ENCODE data around the gene IRAK2.
A peak's percentile ranks its signal among the peaks of the same experiment; 100 is the strongest.
"Not testable (repeated sequence)": the region's sequence is repeated elsewhere in the genome, so short reads cannot be mapped to it uniquely, and the experiment has no call there.

IRAK2 gene

DNA sequence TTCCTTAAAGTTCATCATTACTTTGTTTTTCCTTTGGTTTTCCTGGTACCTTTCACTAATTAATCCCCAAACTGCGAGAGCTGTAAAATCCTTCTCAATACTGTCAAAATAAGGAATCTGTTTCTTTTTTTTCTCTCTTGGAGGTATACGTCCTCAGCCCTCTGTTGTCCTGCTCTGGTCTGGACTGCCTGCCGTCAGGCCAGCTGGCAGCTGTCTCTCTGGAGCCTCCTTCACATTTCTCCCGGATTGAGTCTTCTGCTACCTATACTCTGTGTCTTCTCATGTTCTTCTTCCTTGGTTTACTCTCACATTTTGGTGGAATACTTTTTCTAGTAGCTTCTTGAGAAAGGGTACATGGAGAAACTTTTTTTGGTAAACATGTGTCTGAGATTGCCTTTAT lies 97.3 kb downstream of the IRAK2 start:
- DNase-seq (ENCODE audit: extremely low spot score): no peak
- no peak for TF ChIP-seq CTCF (IDR thresholded peaks at IDR 0.05; ENCODE audit: control extremely low read depth, extremely low read depth, low read depth, missing control alignments)
- ChIA-PET POLR2A (interaction anchor here (0.5 to 1.9 kb wide), 2 partner anchors 12 to 14 kb away, joined by 4 read pairs; partner anchors contain the start of gene TATDN2), CTCF (interaction anchor here (1.0 to 2.5 kb wide), 5 partner anchors 8 to 25 kb away, joined by 4 to 11 read pairs (median 5); partner anchors contain the start of gene TATDN2)

DNA sequence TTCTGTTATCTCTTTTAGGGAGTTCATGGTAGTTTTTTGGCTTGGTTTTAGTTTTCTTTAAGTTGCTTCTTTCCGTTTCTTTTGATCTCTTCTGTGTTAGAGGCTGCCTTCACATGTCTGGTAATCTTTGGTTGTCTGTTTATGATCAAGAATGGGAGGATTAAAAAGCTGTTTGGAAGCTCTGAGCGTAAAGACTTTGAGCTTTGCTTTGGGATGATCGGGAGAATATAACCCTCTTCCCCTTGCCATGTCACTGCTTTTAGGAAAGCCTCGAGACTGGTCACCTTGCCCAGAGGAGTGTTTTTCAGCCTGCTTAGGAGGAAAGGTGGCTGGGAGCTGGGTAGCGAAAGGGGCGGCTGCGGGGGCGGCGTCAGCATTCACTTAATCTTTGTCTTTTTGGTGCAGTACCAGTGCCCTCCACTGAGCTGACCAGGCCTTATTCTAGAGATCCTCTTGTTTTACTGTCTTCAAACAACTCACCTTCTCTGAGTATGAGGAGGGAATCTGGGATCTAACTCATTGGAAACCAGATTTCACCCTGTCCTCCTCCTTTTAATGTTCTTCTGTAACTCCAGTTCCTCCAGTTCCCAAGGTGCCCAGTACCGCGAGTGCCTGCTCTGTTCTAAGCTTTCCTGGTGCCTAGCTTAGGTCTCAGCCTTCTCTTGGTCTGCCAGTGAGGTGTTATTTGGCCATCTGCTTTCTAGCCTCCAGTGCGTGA lies 99.1 kb downstream of the IRAK2 start:
- peak; percentile 16 for TF ChIP-seq CTCF (IDR thresholded peaks at IDR 0.05; ENCODE audit: control extremely low read depth, extremely low read depth, low read depth, missing control alignments)
- POLR2A ChIA-PET: interaction anchor here (1.9 kb wide), 1 partner anchor 16 kb away, joined by 4 read pairs; the partner anchor contains the start of gene TATDN2

GRCh38 chr3:10265833-10266232 lies 101.1 kb downstream of the IRAK2 start:
- TF ChIP-seq CTCF (IDR thresholded peaks at IDR 0.05; ENCODE audit: control extremely low read depth, extremely low read depth, low read depth, missing control alignments): no peak
- ChIA-PET CTCF (interaction anchor here (1.0 to 1.3 kb wide), 4 partner anchors 8 to 25 kb away, joined by 3 to 5 read pairs (median 3); no protein-coding TSS in a partner anchor), POLR2A (no interaction called here)

More for the DNA sequence above, 99.1 kb downstream of the IRAK2 start:
- DNase-seq (ENCODE audit: extremely low spot score): no peak
- CTCF ChIA-PET: interaction anchor here (0.7 to 2.5 kb wide), 17 partner anchors 9 to 531 kb away, joined by 3 to 11 read pairs (median 3); partner anchors contain the start of genes GHRL and TATDN2

DNA sequence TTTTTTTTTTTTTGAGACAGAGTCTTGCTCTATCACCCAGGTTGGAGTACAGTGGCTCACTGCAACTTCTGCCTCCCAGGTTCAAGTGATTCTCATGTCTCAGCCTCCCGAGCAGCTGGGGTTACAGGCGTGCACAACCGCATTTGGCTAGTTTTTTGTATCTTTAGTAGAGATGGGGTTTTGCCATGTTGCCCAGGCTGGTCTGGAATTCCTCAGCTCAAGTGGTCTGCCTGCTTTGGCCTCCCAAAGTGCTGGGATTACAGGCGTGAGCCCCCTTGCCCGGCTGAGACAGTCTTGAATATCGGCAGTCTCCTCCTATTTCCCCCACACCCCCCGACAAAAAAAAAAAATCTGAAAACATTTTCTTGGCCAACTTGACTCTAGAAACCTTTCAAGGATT lies 102.2 kb downstream of the IRAK2 start:
- POLR2A ChIA-PET; DNase-seq (ENCODE audit: extremely low spot score); CTCF ChIA-PET: not testable (repeated sequence)

More at GRCh38 chr3:10265833-10266232, 101.1 kb downstream of the IRAK2 start:
- no peak for DNase-seq (ENCODE audit: extremely low spot score)

GRCh38 chr3:10268116-10268515 lies 103.4 kb downstream of the IRAK2 start:
- no peak for DNase-seq (ENCODE audit: extremely low spot score)
- no peak for TF ChIP-seq CTCF (IDR thresholded peaks at IDR 0.05; ENCODE audit: control extremely low read depth, extremely low read depth, low read depth, missing control alignments)
- ChIA-PET POLR2A (no interaction called here), CTCF (no interaction called here)

- ChIA-PET POLR2A (interaction anchor here (0.6 kb wide), 1 partner anchor 311 kb away, joined by 3 read pairs; no protein-coding TSS in a partner anchor), CTCF (no interaction called here)
- TF ChIP-seq CTCF (IDR thresholded peaks at IDR 0.05; ENCODE audit: control extremely low read depth, extremely low read depth, low read depth, missing control alignments): no peak
- no peak for DNase-seq (ENCODE audit: extremely low spot score)
Observed at GRCh38 chr3:10268930-10269329, 104.2 kb downstream of the IRAK2 start.

DNA sequence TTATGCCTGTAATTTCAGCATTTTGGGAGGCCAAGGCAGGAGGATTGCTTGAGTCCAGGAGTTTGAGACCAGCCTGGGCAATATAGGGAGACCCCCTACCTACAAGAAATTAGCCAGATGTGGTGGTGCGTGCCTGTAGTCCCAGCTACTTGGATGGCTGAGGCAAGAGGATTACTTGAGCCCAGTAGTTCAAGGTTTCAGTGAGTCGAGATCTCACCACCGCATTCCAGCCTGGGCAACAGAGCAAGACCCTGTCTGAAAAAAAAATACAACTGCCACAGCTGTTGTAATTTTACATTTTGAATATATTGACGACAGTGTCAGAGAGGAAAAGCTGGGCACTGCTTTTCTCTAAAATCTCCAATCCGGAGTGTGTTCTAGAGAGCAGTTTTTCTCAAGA lies 104.7 kb downstream of the IRAK2 start:
- ChIA-PET POLR2A (no interaction called here), CTCF (interaction anchor here (1.0 to 1.6 kb wide), 2 partner anchors 11 to 14 kb away, joined by 4 to 5 read pairs; no protein-coding TSS in a partner anchor)
- no peak for DNase-seq (ENCODE audit: extremely low spot score)
- TF ChIP-seq CTCF (IDR thresholded peaks at IDR 0.05; ENCODE audit: control extremely low read depth, extremely low read depth, low read depth, missing control alignments): no peak

DNA sequence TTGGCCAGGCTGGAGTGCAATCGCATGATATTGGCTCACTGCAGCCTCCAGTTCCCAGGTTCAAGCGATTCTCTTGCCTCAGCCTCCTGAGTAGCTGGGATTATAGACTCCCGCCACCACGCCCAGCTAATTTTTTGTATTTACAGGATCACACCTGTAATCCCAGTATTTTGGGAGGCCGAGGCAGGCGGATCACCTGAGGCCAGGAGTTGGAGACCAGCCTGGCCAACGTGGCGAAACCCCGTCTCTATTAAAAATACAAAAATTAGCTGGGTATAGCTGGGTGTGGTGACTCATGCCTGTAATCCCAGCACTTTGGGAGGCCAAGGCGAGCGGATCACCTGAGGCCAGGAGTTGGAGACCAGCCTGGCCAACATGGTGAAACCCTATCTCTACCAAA lies 107.8 kb downstream of the IRAK2 start:
- ChIA-PET POLR2A (interaction anchor here (0.7 kb wide), 1 partner anchor 1306 kb away, joined by 3 read pairs; no protein-coding TSS in a partner anchor), CTCF (interaction anchor here (0.8 to 4.8 kb wide), 5 partner anchors 9 to 340 kb away, joined by 3 to 16 read pairs (median 4); no protein-coding TSS in a partner anchor)
- DNase-seq (ENCODE audit: extremely low spot score): not testable (repeated sequence)
